HG03060 (cell line): Measurements from ENCODE around the gene PHC1.
"Not testable (repeated sequence)": the region's sequence is repeated elsewhere in the genome, so short reads cannot be mapped to it uniquely, and the experiment has no call there.

Experiments
- ATAC-seq: cut with Tn5 transposase; IDR thresholded peaks from one replicate; pipeline ENCODE4 v1.9.1; 2021; ENCODE audit warnings: low read depth, moderate number of reproducible peaks; ENCODE audit not compliant: unreplicated experiment

Gene PHC1

DNA sequence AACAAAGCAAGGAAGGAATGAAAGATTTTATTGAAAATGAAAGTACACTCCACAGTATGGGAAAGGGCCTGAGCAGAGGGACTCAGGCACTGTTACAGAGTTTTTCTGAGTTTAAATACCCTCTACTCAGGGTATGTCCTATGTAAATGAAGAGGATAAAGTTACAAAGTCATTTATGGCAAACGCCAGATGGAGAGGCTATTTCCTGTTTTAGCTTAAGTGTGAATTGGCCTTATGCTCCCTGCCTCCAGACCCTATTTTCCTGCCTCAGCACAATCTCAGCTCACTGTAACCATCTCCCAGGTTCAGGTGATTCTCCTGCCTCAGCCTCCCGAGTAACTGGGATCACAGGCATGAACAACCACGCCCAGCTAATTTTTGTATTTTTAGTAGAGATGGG is 6.8 kb upstream of the PHC1 start:
- no peak for ATAC-seq

DNA sequence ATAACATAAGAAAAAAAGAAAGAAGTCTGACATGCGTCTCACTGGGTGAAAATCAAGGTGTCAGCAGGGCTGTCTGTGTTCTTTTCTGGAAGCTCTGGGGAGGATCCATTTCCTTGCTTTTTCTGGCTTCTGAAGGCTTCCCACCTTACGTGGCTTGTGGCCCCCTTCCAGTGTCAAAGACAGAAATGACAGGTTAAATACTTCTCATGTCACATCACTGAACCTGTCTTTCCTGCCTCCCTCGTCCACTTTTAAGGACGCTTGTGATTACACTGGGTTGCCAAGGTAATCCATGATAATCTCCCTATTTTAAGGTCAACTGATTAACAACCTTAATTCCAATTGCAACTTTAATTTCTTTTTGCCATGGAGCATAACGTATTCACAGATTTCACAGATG is 4.6 kb upstream of the PHC1 start:
- ATAC-seq: no peak

DNA sequence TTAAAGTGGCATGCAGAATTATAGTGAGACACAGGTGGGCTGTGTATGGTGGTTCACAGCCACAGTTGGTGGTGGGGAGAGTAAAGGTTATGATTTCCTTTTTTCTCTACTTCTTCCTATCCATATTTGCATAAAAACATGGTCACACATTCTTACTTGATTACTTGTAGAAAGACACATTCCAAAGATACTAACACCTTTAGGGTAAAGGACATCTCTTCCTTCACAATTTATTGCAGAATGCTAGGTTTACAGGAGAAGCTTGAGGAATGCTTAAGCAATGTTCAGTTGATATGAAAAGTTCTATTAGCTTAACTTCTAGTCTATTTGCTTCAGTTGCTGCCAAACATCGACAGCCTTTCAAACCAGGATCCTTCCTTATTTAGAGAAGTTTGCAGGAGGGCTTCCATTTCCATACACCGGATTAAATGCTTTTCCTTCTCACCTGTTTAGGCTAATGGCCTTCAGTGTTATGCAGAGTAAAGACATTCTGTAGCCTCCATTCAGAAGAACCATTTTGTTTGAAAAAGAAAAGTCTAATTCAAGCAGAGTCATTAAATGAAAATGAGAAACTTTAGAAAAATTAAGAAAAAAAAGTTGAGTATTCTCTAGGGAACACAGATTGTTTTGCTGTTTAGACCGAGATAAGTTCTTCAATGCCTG is 2.6 kb upstream of the PHC1 start:
- ATAC-seq: no peak

DNA sequence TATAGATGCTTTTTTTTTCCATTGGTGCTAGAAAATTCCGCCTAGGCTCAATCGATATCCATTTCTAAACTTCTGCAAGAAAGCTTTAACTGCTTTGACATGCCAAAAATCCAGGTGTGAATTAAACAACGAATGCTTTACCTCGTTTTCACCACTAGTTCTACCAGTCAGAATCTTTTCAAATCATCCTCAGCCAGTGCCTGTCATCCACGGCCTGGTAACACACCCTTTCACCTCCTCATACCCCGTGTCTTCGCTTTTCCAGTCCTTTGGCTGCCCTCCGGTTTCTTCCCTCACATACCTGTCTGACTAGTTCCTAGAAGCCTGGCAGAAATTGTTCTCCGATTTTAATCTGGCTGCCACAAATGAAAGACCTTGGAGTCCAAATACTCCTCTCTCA is 1.4 kb upstream of the PHC1 start:
- ATAC-seq: no peak

DNA sequence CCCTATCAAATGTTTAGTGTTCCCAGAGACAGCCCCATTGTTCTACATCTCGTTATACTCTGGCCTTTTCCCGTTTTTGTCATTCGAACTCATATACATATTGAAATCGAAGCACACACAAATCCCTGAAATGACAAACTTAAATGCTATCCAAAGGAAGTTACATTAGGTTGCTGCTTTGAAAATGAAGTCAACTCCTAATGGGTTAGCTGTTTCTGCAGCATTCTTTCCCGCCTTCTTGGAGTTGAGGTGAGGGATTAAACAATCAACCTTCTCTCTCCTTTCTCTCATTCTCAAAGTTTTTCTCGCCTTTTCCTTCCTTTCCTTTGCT is 642 bp upstream of the PHC1 start:
- no peak for ATAC-seq

DNA sequence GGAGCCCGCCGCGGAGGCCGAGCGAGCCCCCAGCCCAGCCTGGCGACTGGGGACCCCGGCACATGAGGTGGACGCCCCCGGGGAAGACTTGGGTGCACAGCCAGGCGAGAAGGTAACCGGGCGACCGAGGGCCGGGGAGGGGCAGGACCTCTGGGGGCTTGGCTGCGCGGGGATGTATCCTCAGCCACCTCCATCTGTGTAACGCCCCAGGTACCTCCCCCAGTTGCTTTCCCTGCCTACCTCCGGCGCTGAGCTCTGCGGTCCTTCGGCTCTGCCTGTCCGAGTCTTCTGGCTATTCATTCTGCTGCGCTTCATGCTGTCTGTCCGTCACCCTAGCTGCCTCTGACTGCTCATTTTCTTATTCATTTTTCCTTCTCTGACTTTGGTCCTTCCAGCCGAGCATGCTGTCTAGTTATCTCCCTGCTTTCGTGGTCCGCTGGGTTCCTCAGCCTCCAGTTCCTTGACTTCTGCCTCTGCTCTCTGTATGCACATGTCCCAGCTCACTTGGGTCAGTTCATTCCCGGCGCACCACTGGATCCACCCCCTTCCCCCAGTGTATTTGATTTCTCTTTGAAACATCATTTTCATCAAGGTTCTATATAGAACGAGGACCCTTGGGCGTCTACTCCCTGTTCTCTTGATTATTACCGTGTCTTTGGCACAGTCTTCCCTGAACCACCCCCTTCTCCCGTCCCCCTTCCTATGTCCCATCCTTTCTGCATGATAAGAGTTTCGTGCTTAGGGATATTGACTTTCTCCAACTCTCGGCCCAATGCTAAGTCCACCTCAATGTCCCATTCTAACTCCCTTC is 612 bp downstream of the PHC1 start:
- no peak for ATAC-seq

DNA sequence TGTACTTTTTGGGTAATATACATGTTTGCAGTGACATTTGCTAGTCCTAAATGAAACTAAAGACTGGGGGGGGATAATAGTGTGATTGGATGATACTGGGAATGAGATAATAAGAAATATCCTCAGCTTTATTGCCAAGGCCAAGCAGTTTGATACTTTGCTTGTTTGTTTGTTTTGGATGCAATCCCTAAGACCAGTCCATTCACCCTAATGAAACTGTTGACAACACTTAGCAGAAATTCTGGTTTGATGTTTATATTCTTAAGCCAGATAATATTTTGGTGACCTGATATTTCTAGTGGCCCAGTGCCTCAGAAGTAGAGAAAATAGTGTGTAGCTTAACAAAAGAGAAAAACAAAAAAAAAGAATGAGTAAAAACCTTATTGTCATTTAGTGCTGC is 1.8 kb downstream of the PHC1 start:
- ATAC-seq: no peak

DNA sequence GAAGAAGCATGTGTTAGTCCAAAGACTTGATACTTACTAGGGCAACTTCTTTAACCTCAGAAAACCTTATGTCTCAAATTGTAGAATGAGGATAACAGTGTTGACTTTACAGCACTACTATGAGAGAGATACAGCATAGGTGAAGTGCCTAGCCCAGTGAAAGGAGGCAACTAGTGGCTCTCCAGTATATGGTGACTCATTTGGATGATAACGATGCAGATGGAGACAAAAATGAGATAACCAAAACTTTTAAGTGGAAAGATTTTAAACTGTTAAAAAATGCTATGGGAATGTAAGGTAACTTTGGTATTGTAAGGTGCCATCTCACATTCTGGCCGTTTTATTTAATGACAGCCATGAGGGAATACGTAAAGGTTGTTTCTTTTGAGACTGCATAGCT is 2.7 kb downstream of the PHC1 start:
- ATAC-seq: no peak

DNA sequence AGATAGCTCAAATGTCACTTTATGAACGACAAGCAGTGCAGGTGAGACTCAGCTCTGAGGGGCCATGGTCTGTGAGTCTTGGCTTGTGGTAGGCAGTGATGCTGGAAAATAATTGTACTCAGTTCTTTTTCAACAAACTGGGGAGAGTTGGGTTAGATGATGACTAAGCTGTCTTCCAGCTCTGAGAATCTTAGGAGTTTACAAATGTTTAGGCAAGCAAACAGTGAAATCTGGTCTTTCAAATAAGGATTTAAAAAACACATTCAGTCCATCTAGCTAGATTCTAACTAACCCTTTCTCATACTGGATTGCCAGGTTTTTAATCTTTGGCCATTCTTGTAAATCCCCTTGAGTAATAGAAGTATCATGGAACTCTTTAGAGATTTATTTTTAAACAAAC is 3.4 kb downstream of the PHC1 start:
- ATAC-seq: no peak

DNA sequence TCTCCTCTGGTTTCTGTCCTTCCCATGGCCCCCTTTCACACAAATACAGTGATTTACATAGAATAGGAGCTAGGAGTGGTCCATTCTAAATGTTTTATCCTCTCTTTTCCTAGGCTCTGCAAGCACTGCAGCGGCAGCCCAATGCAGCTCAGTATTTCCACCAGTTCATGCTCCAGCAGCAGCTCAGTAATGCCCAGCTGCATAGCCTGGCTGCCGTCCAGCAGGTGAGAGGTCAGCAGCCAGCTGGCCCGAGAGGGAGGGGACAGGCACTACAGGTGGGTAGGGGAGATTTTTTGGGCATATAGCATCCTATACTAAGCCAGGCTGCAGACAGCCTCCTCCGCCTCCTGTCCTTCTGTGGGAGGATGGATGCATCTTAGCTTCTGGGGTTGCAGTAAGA is 5.3 kb downstream of the PHC1 start:
- not testable (repeated sequence) for ATAC-seq

DNA sequence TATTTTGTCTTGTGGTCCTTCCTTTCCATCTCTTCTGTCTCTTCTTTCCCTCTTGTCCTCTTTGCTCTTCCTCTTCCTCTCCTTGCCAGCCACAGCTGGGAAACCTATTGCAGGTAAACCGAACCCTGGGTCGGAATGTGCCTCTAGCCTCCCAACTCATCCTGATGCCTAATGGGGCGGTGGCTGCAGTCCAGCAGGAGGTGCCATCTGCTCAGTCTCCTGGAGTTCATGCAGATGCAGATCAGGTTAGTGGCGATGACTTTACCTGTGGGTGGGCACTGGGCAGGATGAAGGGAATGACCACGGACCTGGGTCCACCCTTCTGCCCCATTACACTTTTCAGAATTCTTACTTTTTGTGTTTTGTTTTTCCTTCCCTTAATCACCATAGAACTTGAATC is 8.2 kb downstream of the PHC1 start:
- no peak for ATAC-seq

DNA sequence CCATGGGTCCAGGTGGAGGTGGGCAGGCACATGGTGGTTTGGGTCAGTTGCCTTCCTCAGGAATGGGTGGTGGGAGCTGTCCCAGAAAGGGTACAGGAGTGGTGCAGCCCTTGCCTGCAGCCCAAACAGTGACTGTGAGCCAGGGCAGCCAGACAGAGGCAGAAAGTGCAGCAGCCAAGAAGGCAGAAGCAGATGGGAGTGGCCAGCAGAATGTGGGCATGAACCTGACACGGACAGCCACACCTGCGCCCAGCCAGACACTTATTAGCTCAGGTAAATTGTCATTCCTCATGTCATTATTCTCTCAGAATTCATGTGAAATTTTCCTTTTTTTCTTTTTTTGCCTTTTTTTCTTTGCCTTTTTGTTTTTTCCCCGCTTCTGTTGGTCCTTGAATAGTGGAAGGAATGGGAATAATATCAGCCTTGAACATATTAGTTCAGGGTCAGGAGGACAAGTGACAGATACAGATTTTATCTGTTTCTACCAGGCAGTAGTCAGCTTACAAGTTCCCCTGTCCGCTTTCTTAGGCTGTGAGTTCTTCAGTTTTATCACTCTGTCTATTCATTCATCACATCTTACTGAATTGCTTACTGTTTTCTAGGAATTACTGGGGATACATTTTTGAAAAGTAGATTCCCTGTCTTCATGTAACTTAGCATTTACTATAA is 16.5 kb downstream of the PHC1 start:
- ATAC-seq: not testable (repeated sequence)

DNA sequence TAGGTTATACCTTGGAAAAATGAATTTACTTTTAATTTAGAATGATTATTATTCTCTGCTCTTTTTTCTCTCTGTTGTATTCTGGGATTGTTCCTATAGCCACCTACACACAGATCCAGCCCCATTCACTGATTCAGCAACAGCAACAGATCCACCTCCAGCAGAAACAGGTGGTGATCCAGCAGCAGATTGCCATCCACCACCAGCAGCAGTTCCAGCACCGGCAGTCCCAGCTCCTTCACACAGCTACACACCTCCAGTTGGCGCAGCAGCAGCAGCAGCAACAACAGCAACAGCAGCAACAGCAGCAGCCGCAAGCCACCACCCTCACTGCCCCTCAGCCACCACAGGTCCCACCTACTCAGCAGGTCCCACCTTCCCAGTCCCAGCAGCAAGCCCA is 18.2 kb downstream of the PHC1 start:
- ATAC-seq: not testable (repeated sequence)

DNA sequence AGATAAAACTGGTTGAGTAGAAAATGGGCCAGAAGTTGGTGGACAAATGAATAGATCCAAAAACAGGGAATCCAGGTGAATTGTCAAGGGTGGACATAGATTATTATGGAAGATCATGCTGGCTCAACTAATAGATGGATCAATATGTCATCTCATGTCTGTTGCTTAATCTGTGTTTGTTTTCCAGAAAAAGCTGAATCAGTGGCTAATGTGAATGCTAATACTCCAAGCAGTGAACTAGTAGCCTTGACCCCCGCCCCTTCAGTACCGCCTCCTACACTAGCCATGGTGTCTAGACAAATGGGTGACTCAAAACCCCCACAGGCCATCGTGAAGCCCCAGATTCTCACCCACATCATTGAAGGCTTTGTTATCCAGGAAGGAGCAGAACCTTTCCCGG is 19.8 kb downstream of the PHC1 start:
- ATAC-seq: not testable (repeated sequence)

DNA sequence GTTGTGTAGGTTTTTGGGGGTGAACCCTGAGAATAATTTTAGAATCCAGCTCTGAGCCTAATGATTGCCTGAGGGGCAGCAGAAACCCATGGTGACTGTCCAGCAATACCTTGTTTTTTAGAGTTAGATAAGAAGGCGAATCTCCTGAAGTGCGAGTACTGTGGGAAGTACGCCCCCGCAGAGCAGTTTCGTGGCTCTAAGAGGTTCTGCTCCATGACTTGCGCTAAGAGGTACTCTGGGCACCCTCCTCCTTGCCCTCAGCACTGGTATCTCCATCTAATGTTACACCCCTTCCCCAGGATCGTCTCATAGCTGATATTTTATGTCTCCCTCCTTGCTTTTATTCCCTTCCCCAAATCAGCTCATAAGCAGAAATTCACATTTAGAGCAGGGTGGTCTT is 22.4 kb downstream of the PHC1 start:
- ATAC-seq: no peak

DNA sequence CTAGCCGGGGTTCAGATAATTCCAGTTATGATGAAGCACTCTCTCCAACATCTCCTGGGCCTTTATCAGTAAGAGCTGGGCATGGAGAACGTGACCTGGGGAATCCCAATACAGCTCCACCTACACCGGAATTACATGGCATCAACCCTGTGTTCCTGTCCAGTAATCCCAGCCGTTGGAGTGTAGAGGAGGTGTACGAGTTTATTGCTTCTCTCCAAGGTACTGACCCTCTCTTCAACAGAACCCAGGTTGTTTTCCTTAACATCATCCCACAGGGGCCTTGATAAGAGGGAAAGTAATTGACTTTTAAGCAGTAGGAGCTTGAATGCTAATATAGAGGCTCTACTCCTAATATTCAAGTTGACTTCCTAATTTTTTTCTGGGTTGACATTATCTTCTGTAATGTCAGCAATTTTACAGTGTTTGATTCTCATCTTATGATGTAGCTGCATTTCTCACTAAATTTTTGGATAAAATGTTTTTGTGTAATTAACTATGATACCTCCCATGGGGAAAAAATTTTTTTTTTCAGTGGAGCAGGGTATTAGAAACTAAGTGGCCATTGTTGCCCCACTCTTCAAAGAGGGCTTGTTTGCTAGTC is 23.6 kb downstream of the PHC1 start:
- not testable (repeated sequence) for ATAC-seq

DNA sequence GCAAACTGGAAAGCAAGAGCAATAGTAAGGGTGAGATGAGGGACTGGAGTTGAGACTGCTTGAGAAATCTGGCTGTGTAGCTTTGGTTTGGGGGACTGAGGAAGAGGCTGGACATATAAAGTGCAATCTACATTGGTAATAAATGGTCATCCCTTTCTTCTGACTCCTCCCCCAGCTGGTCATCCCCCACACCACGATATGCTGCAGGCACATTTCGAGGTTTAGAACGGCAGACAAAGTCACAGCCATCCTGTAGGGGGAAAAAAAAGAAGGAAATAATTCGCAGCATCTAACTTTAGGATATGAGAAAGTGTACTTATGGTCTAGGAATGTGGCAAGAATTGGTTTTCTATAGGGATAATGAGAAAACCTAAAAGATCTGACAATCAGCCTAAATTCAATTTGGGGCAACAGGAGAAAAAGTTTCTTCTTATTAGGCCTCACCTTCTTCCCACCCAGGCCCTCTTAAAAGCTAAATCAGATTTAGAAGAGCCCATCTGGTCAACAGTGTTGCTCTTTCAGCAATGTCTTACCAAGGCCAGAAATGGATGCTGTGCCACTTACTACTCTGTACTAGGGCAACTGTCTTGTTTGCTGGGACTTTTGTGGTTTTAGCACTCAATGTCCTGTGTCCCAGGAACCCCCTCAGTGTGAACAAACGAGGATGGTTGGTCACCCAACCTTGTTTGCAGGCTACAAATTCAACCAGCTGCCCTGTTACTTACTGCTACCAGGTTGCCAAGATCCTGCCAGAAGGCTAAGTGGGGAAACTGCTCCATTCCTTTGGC is 27.6 kb downstream of the PHC1 start:
- ATAC-seq: no peak

DNA sequence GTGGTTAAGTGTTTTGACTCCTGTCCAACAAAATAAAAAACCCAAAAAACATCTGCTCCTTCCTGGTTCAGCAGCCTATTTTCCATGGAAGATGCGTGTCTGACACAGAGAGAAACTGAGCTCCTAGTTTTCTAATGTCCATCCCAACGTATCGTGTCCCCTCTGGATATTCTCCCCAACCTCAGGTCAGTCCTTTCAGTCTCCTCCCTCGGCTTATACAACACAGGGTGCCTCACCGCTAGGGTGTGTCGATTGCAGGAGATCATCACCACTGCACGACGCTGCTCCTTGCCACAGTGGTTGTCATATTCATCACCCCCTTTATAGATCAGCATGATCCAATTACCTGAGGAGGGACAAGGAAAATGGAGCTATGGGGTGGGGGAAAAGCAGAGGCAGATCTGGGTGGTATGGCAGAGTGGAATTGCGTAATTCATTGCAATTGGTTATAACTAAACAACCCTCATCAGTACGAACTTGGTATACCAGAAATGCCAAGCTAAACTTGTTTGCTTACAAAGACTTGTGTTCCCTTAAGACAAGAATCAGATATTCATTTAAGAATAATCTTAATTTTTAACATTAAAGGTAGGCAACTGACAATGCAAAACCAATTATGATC is 29.4 kb downstream of the PHC1 start:
- no peak for ATAC-seq

DNA sequence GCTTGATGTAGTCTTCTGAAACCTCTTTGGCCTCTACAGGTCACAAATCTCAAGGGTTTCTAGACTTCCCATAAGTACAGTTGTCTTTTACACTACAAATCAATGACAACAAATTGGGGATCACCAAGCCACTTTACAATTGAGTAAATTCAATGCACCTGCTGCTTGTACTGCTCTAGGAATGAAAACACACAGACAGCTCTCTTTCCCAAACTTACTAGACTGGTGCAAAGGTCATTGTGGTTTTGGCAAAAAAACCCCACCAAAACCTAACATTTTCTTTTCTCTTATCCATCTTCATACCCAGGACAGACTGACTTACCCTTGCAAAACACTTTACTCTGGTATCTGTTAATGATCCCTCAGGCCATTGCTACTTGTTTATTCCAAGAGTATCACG is 32.4 kb downstream of the PHC1 start:
- no peak for ATAC-seq

DNA sequence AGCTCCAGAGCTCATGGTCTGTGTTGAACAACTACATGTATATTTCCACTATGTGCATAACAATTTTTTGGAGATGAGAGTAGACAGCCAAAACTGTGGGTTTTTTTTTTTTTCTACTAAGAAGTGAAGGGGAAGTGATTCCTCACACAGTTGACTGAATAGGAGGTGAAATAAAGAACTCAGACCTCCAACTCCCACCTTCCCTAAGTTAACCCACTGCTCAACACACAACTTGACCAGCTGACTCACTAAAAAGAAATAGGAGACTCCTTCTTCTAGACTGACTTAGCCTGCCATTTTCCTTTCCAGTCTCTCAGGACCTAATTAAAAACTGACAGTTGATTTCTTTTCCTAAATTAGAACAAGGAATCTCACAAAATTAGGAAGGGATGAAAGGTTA is 33.4 kb downstream of the PHC1 start:
- no peak for ATAC-seq
